HG03558 (cell line): ENCODE measurements around the gene HERC2.
"Not testable (repeated sequence)": the region's sequence is repeated elsewhere in the genome, so short reads cannot be mapped to it uniquely, and the experiment has no call there.

Source experiments
- ATAC-seq: cut with Tn5 transposase; IDR thresholded peaks from one replicate; pipeline ENCODE4 v1.9.1; 2021; ENCODE audit warnings: moderate number of reproducible peaks; ENCODE audit not compliant: unreplicated experiment; ENCODE audit errors: extremely low read depth

The HERC2 gene

DNA sequence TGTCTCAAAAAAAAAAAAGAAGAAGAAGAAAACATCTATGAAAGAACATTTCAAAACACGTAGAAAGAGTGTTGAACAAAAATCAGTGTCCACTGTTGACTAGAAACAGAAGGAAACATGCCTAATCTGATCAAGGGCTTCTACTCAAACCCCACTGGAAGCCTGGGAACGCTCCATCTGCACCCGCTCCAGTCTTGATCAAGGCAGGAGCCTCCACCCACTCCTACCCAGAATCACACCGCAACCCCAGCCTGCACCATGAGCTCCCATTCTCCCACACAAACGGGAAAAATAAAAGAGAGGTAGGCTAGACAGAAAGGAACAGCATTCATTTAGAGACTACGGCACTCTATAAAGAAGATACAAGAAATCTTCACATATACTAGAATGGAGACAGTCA is 181.9 kb downstream of the HERC2 start:
- no peak for ATAC-seq

DNA sequence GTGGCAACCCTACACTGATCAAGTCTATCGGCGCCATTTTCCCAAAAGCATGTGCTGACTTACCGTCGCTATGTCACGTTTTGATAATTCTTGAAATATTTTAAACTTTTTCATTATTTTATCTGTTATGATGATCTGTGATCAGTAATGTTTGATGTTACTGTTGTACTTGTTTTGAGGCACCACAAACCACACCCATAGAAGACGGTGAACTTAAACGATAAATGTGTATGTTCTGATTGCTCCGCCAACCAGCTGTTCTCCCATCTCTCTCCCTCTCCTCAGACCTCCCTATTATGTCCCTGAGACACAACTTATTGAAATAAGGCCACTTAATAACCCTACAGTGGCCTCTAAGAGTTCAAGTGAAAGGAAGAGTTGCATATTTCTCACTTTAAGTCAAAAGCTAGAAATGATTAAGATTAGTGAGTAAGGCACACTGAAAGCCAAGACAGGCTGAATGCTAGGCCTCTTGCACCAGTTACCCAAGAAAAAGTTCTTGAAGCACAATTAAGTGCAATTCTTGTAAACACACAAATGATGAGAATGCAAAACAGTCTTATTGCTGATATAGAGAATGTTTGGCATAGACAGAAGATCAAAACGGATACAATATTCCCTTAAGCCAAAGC is 184.5 kb downstream of the HERC2 start:
- not testable (repeated sequence) for ATAC-seq

DNA sequence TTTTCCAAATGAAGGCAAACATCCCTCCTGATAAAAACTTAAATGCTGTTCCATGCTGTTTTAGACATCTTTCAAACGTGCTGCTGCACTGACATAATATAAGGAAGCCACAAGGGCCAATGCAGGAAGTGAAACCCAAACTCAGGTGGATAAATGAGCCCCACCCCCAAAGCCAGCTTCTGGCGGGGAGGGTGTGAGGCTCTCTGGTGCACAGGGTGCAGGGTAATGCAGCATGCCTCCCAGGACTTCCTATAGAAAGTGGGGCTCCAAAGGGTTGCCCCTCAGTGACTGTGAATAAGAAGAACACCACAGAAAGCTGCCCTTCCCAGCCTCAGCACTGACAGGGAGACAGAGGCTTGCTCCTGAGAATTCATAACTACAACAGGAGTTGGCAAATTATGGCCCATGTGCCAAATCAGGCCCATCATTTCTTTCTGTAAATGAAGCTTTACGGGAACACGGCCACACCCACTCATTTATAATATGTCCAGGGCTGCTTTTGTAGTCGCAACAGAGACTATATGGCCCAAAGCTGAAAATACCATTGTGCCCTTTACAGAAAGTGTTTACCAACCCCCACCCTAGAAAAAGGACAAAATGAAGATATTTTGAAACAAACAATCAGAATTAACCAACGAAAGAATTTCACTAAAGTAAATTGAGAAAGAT is 185.6 kb downstream of the HERC2 start:
- ATAC-seq = peak; percentile 99

DNA sequence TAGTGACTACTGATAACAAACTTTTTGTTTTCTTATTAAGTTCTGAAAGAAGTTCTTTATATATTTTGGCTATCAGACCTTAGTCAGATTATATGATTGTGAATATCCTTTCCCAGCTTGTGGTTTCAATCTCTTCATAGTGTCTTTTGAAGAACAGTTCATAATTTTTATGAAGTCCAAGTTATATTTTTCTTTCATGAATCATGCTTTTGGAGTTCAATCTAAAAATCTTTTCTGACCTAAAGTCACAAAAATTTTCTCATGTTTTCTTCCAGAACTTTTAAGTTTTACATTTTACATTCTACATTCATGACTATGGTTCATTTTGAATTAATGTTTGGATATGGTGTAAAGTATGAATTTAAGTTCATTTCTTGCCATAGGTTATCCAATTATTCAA is 188.7 kb downstream of the HERC2 start:
- no peak for ATAC-seq

DNA sequence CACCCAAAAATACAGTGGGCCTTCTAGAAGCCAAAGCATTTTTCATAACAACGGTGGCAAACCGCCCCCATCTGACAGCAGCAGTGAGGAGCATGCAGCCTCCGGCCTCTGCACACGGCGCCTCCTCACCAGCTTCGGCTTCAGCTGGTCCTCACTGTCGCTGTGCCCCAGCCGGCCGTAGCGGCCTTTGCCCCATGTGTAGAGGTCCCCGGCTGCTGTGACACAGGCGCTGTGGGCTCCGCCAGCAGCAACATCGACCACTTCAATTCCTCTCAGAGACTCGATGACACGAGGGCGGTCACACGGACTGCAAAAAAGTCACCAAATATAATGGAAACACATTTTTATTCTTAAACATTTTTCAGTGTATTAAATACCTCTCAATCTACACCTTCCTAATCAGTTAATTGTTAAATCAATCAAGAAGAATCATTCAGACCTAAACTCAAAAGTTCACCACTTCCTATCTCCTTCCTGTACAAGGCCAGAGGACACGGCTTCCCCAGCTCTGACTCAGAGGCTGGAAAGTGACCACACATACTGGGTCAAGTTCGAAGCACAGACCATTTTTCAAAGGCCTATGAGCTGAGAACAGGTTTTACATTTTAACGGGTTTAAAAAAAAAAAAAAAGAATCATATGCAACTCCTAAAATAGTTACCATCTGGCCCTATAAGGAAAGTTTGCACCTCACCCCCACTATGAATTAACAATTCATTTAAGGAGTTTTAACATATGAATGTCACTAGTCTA is 189.3 kb downstream of the HERC2 start:
- ATAC-seq = no peak

DNA sequence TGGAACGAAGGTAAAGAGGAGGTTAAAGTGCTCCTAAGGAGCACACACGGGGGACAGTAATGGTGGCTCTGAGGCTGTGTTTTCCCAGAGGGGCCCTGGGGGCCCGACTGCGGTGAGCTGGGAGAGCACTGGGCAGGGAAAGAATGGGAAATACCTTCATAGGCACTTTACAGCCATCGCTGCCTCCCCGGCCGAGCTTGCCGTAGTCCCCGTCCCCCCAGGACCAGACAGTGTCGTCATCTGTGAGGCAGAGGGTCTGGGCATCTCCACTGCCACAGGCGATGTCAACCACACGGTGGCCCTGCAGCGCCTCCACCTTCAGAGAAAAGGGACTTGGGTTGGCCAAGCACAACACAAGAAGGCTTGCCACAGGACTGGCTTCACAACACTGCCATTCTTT is 190.0 kb downstream of the HERC2 start:
- ATAC-seq = no peak

DNA sequence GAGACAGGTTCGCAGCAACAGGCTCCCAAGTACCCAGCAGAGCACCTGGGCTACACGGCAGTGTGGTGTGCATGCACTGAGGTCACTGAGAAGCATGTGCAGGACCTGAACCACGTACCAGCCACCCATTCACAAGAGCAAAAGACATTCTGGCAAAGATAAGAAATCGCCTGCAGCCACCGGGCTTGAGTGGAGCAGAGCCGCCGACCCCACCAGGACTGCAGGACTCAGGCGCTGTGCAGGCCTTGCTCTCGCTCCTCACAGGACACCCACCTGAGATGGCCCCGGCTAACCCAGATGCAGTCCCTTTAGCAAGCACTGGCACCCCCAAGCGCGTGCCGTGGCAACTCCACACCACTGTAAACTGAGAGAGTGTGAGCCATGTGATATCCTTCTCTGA is 190.6 kb downstream of the HERC2 start:
- ATAC-seq = no peak

DNA sequence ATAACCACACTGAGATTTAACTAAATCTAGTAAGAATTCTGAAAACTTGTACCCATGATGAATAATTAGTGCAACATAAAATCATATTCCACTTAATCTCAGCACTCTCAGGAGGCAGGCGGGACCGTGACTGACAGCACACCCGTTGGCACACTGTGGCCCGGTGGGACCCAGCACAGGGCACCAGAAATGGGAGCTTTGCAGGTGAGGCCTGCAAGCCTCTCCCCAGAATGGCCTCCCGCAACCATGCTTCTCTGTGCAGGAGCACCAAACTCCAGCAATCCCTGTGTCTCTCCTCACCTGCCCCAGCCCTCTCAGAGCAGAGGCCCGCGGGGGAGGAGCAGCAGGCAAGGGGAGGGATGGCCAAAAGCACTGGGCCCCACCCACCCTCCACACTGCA is 191.3 kb downstream of the HERC2 start:
- no peak for ATAC-seq

DNA sequence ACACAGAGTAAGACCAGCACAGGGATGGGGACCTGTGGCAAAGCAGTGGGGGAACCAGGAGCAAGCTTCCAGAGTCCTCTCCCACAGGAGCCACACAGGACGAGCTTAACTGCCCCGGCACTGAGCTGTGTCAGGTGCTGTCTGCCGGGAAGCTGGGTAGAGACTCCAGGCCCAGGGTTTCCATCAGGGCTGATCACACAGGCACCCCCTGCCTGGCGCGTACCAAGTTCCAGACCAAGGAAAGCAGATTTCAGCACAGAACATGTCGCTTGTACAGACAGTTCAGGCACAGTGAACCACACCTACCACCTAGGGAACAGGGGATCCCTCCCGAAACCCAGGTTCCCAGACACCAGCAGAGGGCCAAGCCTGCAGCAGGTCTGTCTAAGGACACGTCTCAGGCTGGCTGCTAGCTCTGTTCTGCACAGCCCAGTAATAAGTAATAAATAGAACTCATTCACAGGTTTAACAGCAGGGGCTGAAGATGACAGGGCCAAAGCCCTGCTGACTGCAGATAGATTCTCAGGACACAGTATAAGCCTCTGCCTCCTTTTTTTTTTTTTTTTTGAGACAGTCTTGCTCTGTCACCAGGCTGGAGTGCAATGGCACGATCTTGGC is 192.6 kb downstream of the HERC2 start:
- no peak for ATAC-seq

DNA sequence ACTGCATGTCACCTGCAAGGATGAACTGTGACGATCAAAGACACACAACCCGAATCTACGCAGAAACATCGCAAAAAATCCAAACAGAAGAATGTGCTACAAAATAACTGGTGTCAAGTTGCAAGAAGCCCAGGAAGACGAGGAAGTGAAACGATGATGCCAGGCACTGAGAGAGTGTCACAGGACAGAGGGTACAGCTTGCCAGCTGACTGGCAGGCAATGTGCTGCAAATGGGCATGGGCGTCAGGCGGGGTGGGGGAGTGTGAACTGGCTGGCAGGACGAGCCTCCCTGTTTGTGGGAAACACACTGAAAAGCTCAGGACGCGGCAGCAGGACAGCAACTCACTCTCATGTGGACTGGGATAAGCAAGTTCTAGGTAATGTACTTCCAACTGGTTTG is 193.9 kb downstream of the HERC2 start:
- ATAC-seq = no peak

DNA sequence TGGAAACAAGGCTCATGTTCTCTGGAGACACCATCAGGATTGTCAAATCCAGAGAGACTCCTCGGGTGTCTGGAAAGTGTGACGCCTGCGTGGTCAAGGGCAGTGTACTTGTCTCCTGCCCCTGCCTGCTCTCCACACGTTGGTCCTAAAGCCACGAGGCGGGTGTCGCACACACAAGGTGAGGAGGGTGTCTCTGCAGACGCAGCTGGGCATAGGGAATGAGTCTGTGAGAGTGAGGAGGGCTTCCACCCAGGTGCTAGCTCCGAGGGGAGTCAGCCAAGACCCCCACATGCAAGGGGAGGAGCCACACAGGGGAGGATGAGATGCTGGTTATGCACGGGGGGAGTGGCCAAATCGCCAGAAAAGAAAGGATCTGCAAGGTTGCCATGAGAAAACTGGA is 194.9 kb downstream of the HERC2 start:
- no peak for ATAC-seq

DNA sequence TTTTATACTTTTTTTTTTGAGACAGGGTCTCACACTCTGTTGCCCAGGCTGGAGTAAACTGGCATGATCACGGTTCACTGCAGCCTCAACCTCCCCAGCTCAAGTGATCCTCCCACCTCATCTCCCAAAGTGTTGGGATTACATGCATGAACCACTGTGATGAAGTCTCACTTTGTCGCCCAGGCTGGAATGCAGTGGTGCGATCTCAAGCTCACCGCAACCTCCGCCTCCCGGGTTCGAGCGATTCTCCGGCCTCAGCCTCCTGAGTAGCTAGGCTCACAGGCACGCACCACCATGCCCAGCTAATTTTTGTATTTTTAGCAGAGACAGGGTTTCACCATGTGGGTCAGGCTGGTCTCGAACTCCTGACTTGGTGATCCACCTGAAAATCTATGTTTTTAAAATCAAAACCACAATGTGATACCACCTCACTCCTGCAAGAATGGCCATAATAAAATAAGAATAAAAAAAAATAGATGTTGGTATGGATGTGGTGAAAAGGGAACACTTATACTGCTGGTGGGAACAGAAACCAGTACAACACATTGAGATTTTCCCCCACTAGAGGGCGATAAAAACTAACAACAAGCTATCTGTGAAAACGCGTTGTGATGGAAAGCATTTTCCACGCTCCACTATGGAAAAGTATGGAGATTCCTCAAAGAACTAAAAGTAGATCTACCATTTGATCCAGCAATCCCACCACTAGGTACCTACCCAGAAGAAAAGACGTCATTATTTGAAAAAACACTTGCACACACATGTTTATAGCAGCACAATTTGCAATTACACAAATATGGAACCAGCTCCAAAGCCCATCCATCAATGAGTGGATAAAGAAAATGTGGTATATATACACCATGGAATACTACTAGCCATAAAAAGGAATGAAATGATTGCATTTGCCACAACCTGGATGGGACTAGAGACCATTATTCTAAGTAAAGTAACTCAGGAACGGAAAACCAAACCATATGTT is 196.0 kb downstream of the HERC2 start:
- ATAC-seq = no peak

DNA sequence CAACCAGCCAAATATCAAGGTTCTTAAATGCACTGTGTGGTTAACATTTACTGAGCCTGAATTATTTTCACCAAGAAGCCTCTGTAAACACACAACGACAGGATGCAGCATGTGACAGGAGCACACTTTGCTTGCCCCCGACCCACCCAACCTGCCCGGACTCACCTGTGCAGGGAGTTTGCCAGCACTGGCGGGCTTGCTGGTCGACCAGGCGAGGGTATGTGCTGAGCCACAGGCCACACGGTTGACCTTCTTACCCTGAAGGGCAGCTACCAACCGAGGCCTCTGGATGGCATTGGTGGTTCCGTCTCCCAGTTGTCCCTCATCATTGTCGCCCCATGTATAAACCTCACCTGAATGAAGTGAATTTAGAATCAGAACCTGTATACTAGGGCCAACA is 197.1 kb downstream of the HERC2 start:
- ATAC-seq = no peak

DNA sequence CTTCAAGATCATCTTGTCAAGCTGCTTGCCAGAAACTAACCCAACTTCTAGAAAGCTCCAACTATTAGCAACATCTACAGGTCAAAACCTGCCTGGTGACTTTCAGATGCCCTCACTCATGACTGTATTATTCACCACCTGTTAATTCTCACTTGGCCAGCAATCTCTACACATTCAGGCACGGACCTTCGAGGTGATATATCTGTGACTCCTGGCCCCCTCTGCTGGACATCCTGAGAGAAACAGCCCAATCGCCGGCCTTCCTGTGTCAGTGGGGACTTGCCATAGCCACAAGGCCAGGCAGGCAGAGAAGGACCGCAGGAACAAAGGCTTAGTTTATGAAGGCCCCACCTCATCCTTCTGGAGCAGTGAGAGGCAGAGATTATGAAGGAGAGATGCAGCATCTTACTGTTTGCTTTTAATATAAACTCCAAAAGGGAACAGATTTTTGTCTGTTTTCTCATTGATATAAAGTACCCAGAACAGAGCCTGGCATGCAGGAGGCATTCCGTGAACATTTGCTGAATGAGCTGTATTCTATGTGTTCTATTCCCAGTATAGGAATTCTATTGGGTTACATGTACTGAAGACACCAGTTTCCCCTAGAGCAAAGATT is 198.5 kb downstream of the HERC2 start:
- ATAC-seq = no peak

DNA sequence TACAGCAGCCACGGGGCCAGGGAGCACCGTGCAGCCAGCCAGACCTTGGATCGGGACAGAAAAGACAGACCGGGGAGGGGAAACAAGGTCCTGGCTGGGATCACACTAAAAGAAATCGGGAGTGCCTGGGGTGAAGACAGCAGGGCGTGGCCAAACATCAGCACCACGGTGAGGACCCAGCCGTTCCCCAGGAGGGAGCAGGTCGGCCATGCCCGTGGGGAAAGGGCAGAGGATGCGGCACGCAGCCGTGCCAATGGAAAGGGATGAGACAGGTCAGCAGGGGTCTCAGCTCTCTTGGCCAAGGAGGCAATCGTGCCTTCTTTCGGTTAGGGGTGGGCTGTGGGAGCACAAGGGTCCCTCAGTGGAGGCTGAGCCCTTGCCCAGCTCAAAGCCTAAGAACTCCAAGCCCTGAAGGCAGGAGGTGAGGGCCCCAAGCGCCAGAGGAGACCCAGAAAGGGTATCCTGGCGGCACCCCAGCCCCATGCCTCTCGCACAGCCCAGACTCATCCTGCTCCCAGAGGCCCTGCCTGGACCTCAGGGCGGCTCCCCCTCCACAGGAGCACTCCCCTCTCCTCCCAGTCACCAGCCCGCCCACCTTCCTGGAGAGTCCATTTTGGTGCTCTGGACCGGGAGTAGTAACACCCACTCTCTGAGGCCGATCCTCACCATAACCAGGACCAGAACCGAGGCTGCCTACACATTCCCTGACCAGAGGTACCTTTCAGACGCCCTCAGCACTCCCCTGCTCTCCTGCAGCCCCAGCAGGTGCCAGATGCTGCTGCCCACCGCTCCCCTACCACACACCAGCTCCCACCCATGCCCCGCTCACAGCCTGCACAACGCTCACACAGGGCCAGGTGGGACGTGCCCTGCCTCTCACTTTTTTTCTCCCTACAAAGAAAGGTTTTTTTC is 199.7 kb downstream of the HERC2 start:
- ATAC-seq = no peak

DNA sequence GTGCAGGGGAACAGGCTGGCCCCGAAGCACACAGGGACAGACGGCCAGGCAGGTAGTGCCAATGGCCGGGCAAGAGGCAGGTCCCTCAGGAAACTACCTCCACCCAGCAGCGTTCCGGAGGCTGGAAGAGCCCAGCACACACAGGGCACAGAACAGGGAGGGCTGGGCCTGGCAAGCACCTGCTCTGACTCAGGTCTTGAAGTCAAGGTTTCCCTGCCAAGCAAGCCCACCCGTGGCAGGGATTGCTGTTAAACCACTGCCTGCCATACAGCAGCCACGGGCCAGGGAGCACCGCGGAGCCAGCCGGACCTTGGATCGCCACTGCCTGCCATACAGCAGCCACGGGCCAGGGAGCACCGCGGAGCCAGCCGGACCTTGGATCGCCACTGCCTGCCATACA is 200.4 kb downstream of the HERC2 start:
- ATAC-seq = not testable (repeated sequence)

DNA sequence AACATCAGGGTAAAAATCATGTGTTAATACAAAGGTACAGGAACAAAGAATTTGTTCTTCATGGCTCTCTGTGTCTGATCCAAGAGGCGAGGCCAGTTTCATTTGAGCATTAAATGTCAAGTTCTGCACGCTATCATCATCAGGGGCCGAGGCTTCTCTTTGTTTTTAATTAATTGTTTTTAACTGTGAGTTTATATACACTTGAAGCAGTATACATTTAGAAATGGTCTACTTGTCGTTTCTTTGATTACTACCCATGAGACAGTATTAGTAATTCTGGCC is 201.7 kb downstream of the HERC2 start:
- ATAC-seq = no peak

DNA sequence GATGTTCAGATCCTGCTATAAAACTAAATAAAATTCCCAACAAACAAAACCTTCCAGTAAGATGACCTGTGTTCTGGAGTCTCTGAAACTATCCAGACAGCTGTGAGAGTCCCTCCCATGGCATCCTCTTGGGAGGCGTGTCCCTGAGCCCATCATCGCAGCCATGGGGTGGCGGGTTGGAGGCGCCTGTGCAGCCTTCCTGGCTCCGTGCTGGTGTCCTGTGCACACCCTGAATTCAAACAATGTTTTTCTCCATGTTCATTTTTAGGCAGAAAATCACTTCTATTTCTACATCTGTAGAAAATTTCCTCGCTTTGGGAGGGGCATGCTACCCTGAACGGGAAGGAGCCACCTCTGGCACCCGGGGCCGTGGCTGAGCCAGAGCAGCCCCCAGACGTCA is 203.4 kb downstream of the HERC2 start:
- ATAC-seq = no peak

DNA sequence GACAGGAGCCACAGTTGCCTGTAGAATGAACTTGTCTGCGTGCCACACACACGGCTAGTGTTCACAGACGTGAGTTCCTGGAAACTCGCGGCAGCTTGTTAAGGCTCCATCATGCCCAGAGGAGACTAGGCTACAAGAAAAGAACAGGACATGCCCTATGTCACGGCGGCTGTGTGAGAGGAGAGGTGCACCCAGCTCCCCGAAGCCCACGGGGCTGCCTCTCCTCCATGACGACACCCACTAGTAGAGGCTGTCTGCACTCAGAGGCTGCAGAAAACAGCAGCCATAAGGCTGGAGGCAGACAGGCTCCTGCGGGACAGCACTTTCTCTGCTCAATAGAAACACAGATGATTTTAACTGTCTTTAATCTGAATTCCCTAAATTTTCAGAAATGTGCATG is 203.9 kb downstream of the HERC2 start:
- no peak for ATAC-seq
